Erythroblast (primary cell): ENCODE measurements around the gene KCNJ16.
"Not testable (repeated sequence)": the region's sequence is repeated elsewhere in the genome, so short reads cannot be mapped to it uniquely, and the experiment has no call there.

ENCODE experiments used
- DNase-seq, 2 experiments: peaks; one replicate each; lab custom pipeline; 2025; lab: John Stamatoyannopoulos, UW
- GATA1 ChIP-seq: IDR thresholded peaks from 2 replicates; pipeline ENCODE4 v1.6.1; 2011; ENCODE audit warnings: low read depth, mild to moderate bottlenecking, control low read depth, low read length, moderate library complexity
- POLR2A ChIP-seq: IDR thresholded peaks from 2 replicates; pipeline ENCODE4 v1.6.1; 2011; ENCODE audit warnings: mild to moderate bottlenecking, low read length

The KCNJ16 gene

GRCh38 chr17:70074956-70075355, at the start of gene KCNJ16:
KCNJ16 (plus strand) TSS chr17:70075225; CDS start chr17:70132088, 56,863 bp downstream.
- no peak for TF ChIP-seq POLR2A
- TF ChIP-seq GATA1 = no peak
- no peak for DNase-seq

- TF ChIP-seq GATA1 (no peak), POLR2A (no peak)
- DNase-seq = no peak
Measured at GRCh38 chr17:70028397-70028796, 46.6 kb upstream of the KCNJ16 start.

- DNase-seq = no peak
- TF ChIP-seq GATA1 (no peak), POLR2A (no peak)
Measured at GRCh38 chr17:70028978-70029767, 45.9 kb upstream of the KCNJ16 start.

GRCh38 chr17:70030371-70030770, 44.7 kb upstream of the KCNJ16 start:
- no peak for TF ChIP-seq POLR2A
- no peak for TF ChIP-seq GATA1

GRCh38 chr17:70031341-70031740, 43.7 kb upstream of the KCNJ16 start:
- TF ChIP-seq POLR2A = no peak
- no peak for TF ChIP-seq GATA1

More at GRCh38 chr17:70030371-70030770, 44.7 kb upstream of the KCNJ16 start:
- no peak for DNase-seq

GRCh38 chr17:70033165-70033564, 41.9 kb upstream of the KCNJ16 start:
- TF ChIP-seq POLR2A = no peak
- no peak for TF ChIP-seq GATA1

More at GRCh38 chr17:70031341-70031740, 43.7 kb upstream of the KCNJ16 start:
- no peak for DNase-seq

GRCh38 chr17:70034158-70034557, 40.9 kb upstream of the KCNJ16 start:
- no peak for DNase-seq
- TF ChIP-seq POLR2A (no peak), GATA1 (no peak)

More at GRCh38 chr17:70033165-70033564, 41.9 kb upstream of the KCNJ16 start:
- DNase-seq = no peak

- TF ChIP-seq POLR2A = no peak
- TF ChIP-seq GATA1 = no peak
- DNase-seq = no peak
Measured at GRCh38 chr17:70037498-70037897, 37.5 kb upstream of the KCNJ16 start.

GRCh38 chr17:70040336-70040735, 34.7 kb upstream of the KCNJ16 start:
- no peak for DNase-seq

GRCh38 chr17:70041061-70041460, 34.0 kb upstream of the KCNJ16 start:
- no peak for DNase-seq
- TF ChIP-seq POLR2A = no peak
- no peak for TF ChIP-seq GATA1

More at GRCh38 chr17:70040336-70040735, 34.7 kb upstream of the KCNJ16 start:
- TF ChIP-seq GATA1 (no peak), POLR2A (no peak)

GRCh38 chr17:70041540-70041939, 33.5 kb upstream of the KCNJ16 start:
- TF ChIP-seq POLR2A (no peak), GATA1 (no peak)
- DNase-seq = no peak

- DNase-seq = not testable (repeated sequence)
Measured at GRCh38 chr17:70045780-70046179, 29.2 kb upstream of the KCNJ16 start.

- TF ChIP-seq GATA1 (no peak), POLR2A (no peak)
- no peak for DNase-seq
Measured at GRCh38 chr17:70047619-70048419, 27.2 kb upstream of the KCNJ16 start.

- DNase-seq = no peak
- TF ChIP-seq GATA1 (no peak), POLR2A (no peak)
Measured at GRCh38 chr17:70049801-70050591, 25.0 kb upstream of the KCNJ16 start.
